ENCODE results near the gene UPK3A. TPM values are rescaled to one million over a fixed set of nuclear protein-coding genes. Genes with fewer than 3 reads are reported as not detected.
"Not testable (repeated sequence)": the region's sequence is repeated elsewhere in the genome, so short reads cannot be mapped to it uniquely, and the experiment has no call there.

UPK3A gene
- total RNA-seq, 4 donors from 2014 or later = 0.79 TPM; not detected in 3

- Histone ChIP-seq H3K4me3 (no peak overlapping the region), H3K27me3 (no peaks in the 10 kb centered on the region), H3K4me1 (peaks cover 3 to 14% (median 9%) of the 10 kb centered on the region in 4 donors), H3K36me3 (no peaks in the 10 kb centered on the region), H3K9me3 (no peaks in the 10 kb centered on the region), H3K27ac (no peak overlapping the region)
- no peak for DNase-seq
- intact Hi-C loops (cut with DNase I; ENCODE audit: low total_unique reads) (no loop called here), in situ Hi-C loops (cut with MboI; ENCODE audit: low pct_ligation_motif_present in 1 of 4, low pct_unique_long_range_greater_than_20kb in 1 of 4, low sequenced_read_pairs in 3 of 4) (loop anchor here in 3 of 4 donors (10.0 to 25.0 kb wide), 4 partner anchors 65 to 302 kb away; no protein-coding TSS in a partner anchor)
- TF ChIP-seq, protein P1, sequence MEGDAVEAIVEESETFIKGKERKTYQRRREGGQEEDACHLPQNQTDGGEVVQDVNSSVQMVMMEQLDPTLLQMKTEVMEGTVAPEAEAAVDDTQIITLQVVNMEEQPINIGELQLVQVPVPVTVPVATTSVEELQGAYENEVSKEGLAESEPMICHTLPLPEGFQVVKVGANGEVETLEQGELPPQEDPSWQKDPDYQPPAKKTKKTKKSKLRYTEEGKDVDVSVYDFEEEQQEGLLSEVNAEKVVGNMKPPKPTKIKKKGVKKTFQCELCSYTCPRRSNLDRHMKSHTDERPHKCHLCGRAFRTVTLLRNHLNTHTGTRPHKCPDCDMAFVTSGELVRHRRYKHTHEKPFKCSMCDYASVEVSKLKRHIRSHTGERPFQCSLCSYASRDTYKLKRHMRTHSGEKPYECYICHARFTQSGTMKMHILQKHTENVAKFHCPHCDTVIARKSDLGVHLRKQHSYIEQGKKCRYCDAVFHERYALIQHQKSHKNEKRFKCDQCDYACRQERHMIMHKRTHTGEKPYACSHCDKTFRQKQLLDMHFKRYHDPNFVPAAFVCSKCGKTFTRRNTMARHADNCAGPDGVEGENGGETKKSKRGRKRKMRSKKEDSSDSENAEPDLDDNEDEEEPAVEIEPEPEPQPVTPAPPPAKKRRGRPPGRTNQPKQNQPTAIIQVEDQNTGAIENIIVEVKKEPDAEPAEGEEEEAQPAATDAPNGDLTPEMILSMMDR (IDR thresholded peaks at IDR 0.05) = no peak
- TF ChIP-seq POLR2A (IDR thresholded peaks at IDR 0.05) (no peak), POLR2AphosphoS5 (IDR thresholded peaks at IDR 0.05) (no peak), EP300 (IDR thresholded peaks at IDR 0.05; ENCODE audit: low read depth) (no peak)
- WGBS, 2 donors (ENCODE audit: low coverage in 1 of 2) = 67 to 80% methylated on average over 6 to 10 of the region's 10 CpGs
Measured at GRCh38 chr22:45259754-45260394, 24.9 kb upstream of the UPK3A start.

DNA sequence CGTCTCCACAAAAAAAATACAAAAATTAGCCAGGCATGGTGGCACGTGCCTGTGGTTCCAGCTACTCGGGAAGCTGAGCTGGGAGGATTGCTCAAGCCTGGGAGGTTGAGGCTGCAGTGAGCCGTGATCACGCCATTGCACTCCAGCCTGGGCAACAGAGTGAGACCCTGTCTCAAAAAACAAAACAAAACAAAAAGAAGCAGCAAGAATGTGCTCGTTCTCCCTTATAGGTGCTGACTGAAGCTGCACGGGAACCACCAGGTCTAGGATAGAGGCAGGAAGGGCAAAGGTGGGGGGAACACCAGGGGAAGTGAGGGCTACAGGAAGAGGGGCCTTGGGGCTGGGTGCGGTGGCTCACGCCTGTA, 24.4 kb upstream of the UPK3A start:
- H3K27me3 ChIP-seq; intact Hi-C loops (cut with DNase I; ENCODE audit: low total_unique reads); H3K4me3 ChIP-seq; H3K27ac ChIP-seq; DNase-seq; H3K9me3 ChIP-seq; H3K36me3 ChIP-seq: not testable (repeated sequence)
- WGBS, 2 donors (ENCODE audit: low coverage in 1 of 2) = 80 to 82% methylated on average over 7 to 9 of the region's 9 CpGs
- in situ Hi-C loops (cut with MboI; ENCODE audit: low pct_ligation_motif_present in 1 of 4, low pct_unique_long_range_greater_than_20kb in 1 of 4, low sequenced_read_pairs in 3 of 4) = loop anchor here in 3 of 4 donors (10.0 to 25.0 kb wide), 4 partner anchors 64 to 302 kb away; no protein-coding TSS in a partner anchor
- peaks cover 3 to 14% (median 9%) of the 10 kb centered on the region in 4 donors for H3K4me1 ChIP-seq

GRCh38 chr22:45261407-45262088, 23.2 kb upstream of the UPK3A start:
- 61% methylated on average over 20 of the region's 20 CpGs; no CpG with 5 or more reads in 1 of the 2 donors for WGBS, 2 donors (ENCODE audit: low coverage in 1 of 2)
- intact Hi-C loops (cut with DNase I; ENCODE audit: low total_unique reads) (no loop called here), in situ Hi-C loops (cut with MboI; ENCODE audit: low pct_ligation_motif_present in 1 of 4, low pct_unique_long_range_greater_than_20kb in 1 of 4, low sequenced_read_pairs in 3 of 4) (loop anchor here in 3 of 4 donors (10.0 to 25.0 kb wide), 4 partner anchors 63 to 301 kb away; no protein-coding TSS in a partner anchor)

GRCh38 chr22:45262195-45262930, 22.4 kb upstream of the UPK3A start:
- 79% methylated on average over 10 of the region's 13 CpGs; no CpG with 5 or more reads in 1 of the 2 donors for WGBS, 2 donors (ENCODE audit: low coverage in 1 of 2)
- TF ChIP-seq POLR2A (IDR thresholded peaks at IDR 0.05) = no peak
- no peak for TF ChIP-seq EP300 (IDR thresholded peaks at IDR 0.05; ENCODE audit: low read depth)
- TF ChIP-seq, protein P1 (IDR thresholded peaks at IDR 0.05) = no peak
- TF ChIP-seq POLR2AphosphoS5 (IDR thresholded peaks at IDR 0.05) = no peak
- peaks cover 3 to 14% (median 9%) of the 10 kb centered on the region in 4 donors for H3K4me1 ChIP-seq
- intact Hi-C loops (cut with DNase I; ENCODE audit: low total_unique reads) = no loop called here
- H3K27ac ChIP-seq = peak overlapping the region in 2 of 4 donors; percentile 14 to 57
- H3K36me3 ChIP-seq = no peaks in the 10 kb centered on the region
- no peaks in the 10 kb centered on the region for H3K9me3 ChIP-seq
- no peaks in the 10 kb centered on the region for H3K27me3 ChIP-seq
- in situ Hi-C loops (cut with MboI; ENCODE audit: low pct_ligation_motif_present in 1 of 4, low pct_unique_long_range_greater_than_20kb in 1 of 4, low sequenced_read_pairs in 3 of 4) = loop anchor here in 3 of 4 donors (10.0 to 25.0 kb wide), 4 partner anchors 62 to 300 kb away; no protein-coding TSS in a partner anchor
- no peak for DNase-seq
- H3K4me3 ChIP-seq = no peak overlapping the region

More at GRCh38 chr22:45261407-45262088, 23.2 kb upstream of the UPK3A start:
- H3K27ac ChIP-seq = no peak overlapping the region
- no peaks in the 10 kb centered on the region for H3K36me3 ChIP-seq
- peak; percentile 56 to 80 (median 69) for TF ChIP-seq POLR2AphosphoS5 (IDR thresholded peaks at IDR 0.05)
- no peak for TF ChIP-seq EP300 (IDR thresholded peaks at IDR 0.05; ENCODE audit: low read depth)
- TF ChIP-seq, protein P1 (IDR thresholded peaks at IDR 0.05) = no peak
- no peak overlapping the region for H3K4me3 ChIP-seq
- H3K9me3 ChIP-seq = no peaks in the 10 kb centered on the region
- H3K4me1 ChIP-seq = peaks cover 3 to 14% (median 9%) of the 10 kb centered on the region in 4 donors
- DNase-seq = peak; percentile 67
- no peaks in the 10 kb centered on the region for H3K27me3 ChIP-seq
